ENCODE measurements around the gene DCST2.

- TF ChIP-seq CTCF (IDR thresholded peaks at IDR 0.05; ENCODE audit: borderline replicate concordance, extremely low read depth, low read length, poor library complexity, severe bottlenecking), result no peak
- TF ChIP-seq EZH2 (IDR thresholded peaks at IDR 0.05; ENCODE audit: borderline replicate concordance, low read depth, low read length, severe bottlenecking), result no peak
Observed at GRCh38 chr1:155024315-155024714, 9.3 kb downstream of the DCST2 start.
